Panc1 (cell line): ENCODE measurements around the gene IFIT3. TPM values are rescaled to one million over a fixed set of nuclear protein-coding genes. Genes with fewer than 3 reads are reported as not detected.

ENCODE experiments used
- ATAC-seq: fragments of 200-7000 bp; cut with Tn5 transposase; 2 replicates; pipeline ENCODE4 v1.9.1; 2020; ENCODE audit warnings: mild to moderate bottlenecking, moderate library complexity
- BruUV-seq: library from RNA; stranded (reverse); fragments of 400-500 nt; replicated peaks from 2 replicates; lab custom pipeline; 2021; lab: Mats Ljungman, UMichigan
- CTCF ChIA-PET: fragments of 300-600 bp; sonication (Branson Sonifier 250); formaldehyde crosslinking; loops from one replicate; lab custom pipeline; 2022; ENCODE audit warnings: antibody characterized with exemption; lab: Charles Lee
- POLR2A ChIA-PET: fragments of 300-600 bp; sonication (Branson Sonifier 250); formaldehyde crosslinking; loops from one replicate; lab custom pipeline; 2022; ENCODE audit warnings: antibody characterized with exemption; lab: Charles Lee
- DNase-seq: peaks from one replicate; pipeline ENCODE4 v3.0.0-alpha.2; 2010; ENCODE audit warnings: low read depth, low spot score
- H3K27ac ChIP-seq: 2 replicates; pipeline ENCODE4 v1.5.1; 2011; ENCODE audit warnings: mild to moderate bottlenecking, low read length, inconsistent platforms
- H3K27me3 ChIP-seq: fragments of 200-500 bp; sonication (Bioruptor generic); 2 replicates; pipeline ENCODE4 v1.6.0; 2014; ENCODE audit warnings: low read length, inconsistent platforms; ENCODE audit not compliant: control insufficient read depth, insufficient read depth
- H3K36me3 ChIP-seq: fragments of 200-500 bp; sonication (Bioruptor generic); 2 replicates; pipeline ENCODE4 v1.5.1; 2014; ENCODE audit warnings: inconsistent platforms, mild to moderate bottlenecking, low read length, moderate library complexity; ENCODE audit not compliant: control insufficient read depth, insufficient read depth
- H3K4me1 ChIP-seq: 2 replicates; pipeline ENCODE4 v1.5.1; 2011; ENCODE audit warnings: inconsistent platforms, mild to moderate bottlenecking, low read length, moderate library complexity; ENCODE audit not compliant: control insufficient read depth, insufficient read depth
- H3K4me3 ChIP-seq, 2 experiments: 2 replicates each; pipeline ENCODE4 v1.5.1; 2011 to 2012; ENCODE audit warnings: low read depth in 2 of 2, low read length in 2 of 2, mild to moderate bottlenecking in 2 of 2, inconsistent platforms in 1 of 2, moderate library complexity in 1 of 2
- H3K9me3 ChIP-seq: fragments of 200-500 bp; sonication (Bioruptor generic); 2 replicates; pipeline ENCODE4 v1.5.1; 2014; ENCODE audit warnings: low read depth, mild to moderate bottlenecking, inconsistent platforms, low read length, moderate library complexity; ENCODE audit not compliant: control insufficient read depth, insufficient read depth
- POLR2AphosphoS5 ChIP-seq: IDR thresholded peaks from 2 replicates; pipeline ENCODE4 v1.6.1; 2012; ENCODE audit warnings: mild to moderate bottlenecking, low read depth, low read length, moderate library complexity
- SIN3A ChIP-seq: IDR thresholded peaks from 2 replicates; pipeline ENCODE4 v1.6.1; 2012; ENCODE audit warnings: low read depth, mild to moderate bottlenecking, low read length, moderate library complexity, borderline replicate concordance; ENCODE audit not compliant: insufficient read depth
- TCF7L2 ChIP-seq: IDR thresholded peaks from 2 replicates; pipeline ENCODE4 v1.6.1; 2011; ENCODE audit warnings: mild to moderate bottlenecking, low read depth, low read length, inconsistent platforms
- in situ Hi-C: cut with HindIII; loops from 2 replicates; pipeline ENCODE4 v1.10.0; 2016; ENCODE audit warnings: low sequenced_read_pairs, low pct_unique_long_range_greater_than_20kb
- intact Hi-C: fragments of 100-400 bp; cut with micrococcal nuclease; formaldehyde crosslinking; loops from one replicate; pipeline ENCODE4 v1.10.0; 2022; ENCODE audit not compliant: unreplicated experiment
- total RNA-seq: library from RNA; stranded (reverse); gene quantifications from one replicate; pipeline ENCODE4 v1.2.1, GENCODE V29; 2021; ENCODE audit not compliant: unreplicated experiment
- TF ChIP-seq, protein P1 (sequence below), 2 experiments: IDR thresholded peaks; 2 replicates each; pipeline ENCODE4 v1.6.1; 2011 to 2012; ENCODE audit warnings: low read depth in 2 of 2, control low read depth in 1 of 2, low read length in 1 of 2, mild to moderate bottlenecking in 1 of 2, moderate library complexity in 1 of 2; ENCODE audit not compliant: insufficient read depth in 1 of 2
- TF ChIP-seq, protein P2 (sequence below): fragments of 450-650 bp; IDR thresholded peaks from 2 replicates; pipeline ENCODE4 v1.5.1; 2017; ENCODE audit warnings: mild to moderate bottlenecking

IFIT3 gene
- total RNA-seq, 1 experiment from 2014 or later, result 29.8 TPM

DNA sequence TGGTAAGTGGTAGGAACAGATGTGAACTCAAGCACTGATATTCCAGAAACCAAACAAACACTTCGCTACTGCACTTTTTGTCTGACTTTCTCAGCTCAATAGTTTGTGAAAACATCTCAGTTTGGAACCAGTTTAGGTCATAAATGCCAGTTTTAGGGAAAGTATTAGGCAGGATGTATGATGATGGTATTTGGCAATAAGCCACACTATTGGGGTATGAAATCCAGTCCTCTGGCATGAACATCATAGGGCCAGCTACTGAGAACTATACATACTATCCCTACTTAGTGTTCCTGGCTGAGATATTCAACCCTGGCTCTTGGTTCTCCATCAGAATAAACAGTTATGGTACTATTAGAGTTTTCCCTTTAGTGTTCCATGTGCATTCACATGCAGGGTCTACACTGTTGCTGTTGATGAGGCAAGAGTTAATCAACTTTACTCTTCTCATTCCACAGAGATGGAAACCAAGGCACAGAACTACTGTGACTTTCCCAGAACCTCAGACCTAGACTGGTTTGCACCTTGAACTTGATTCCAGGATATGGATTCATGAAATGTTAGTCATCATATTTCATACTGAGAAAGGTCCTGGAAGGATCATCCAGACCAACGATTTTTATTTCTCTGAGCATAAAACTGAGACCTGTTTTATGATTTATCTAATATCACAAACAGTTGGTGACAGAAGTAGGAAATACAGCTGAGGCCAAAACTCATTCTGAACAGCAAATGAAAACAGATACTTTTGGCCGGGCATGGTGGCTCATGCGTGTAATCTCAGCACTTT, 46.0 kb upstream of the IFIT3 start:
- no peaks in the 10 kb centered on the region for H3K36me3 ChIP-seq
- in situ Hi-C loops (no loop called here), intact Hi-C loops (no loop called here)
- BruUV-seq, result no TSS peak
- ChIA-PET POLR2A (interaction anchor here (0.5 kb wide), 1 partner anchor 98 kb away, joined by 3 read pairs; no protein-coding TSS in a partner anchor), CTCF (no interaction called here)
- no peak overlapping the region for H3K4me3 ChIP-seq
- peak overlapping the region; percentile 98 for H3K27ac ChIP-seq
- TF ChIP-seq SIN3A, result no peak
- no peak for TF ChIP-seq POLR2AphosphoS5
- TF ChIP-seq, protein P1, sequence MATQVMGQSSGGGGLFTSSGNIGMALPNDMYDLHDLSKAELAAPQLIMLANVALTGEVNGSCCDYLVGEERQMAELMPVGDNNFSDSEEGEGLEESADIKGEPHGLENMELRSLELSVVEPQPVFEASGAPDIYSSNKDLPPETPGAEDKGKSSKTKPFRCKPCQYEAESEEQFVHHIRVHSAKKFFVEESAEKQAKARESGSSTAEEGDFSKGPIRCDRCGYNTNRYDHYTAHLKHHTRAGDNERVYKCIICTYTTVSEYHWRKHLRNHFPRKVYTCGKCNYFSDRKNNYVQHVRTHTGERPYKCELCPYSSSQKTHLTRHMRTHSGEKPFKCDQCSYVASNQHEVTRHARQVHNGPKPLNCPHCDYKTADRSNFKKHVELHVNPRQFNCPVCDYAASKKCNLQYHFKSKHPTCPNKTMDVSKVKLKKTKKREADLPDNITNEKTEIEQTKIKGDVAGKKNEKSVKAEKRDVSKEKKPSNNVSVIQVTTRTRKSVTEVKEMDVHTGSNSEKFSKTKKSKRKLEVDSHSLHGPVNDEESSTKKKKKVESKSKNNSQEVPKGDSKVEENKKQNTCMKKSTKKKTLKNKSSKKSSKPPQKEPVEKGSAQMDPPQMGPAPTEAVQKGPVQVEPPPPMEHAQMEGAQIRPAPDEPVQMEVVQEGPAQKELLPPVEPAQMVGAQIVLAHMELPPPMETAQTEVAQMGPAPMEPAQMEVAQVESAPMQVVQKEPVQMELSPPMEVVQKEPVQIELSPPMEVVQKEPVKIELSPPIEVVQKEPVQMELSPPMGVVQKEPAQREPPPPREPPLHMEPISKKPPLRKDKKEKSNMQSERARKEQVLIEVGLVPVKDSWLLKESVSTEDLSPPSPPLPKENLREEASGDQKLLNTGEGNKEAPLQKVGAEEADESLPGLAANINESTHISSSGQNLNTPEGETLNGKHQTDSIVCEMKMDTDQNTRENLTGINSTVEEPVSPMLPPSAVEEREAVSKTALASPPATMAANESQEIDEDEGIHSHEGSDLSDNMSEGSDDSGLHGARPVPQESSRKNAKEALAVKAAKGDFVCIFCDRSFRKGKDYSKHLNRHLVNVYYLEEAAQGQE (IDR thresholded peaks at IDR 0.05; ENCODE audit: insufficient read depth in 1 of 2, low read depth in 2 of 2, low read length in 1 of 2), result no peak
- no peaks in the 10 kb centered on the region for H3K9me3 ChIP-seq
- H3K4me1 ChIP-seq, result peaks cover 60% of the 10 kb centered on the region
- H3K27me3 ChIP-seq, result no peaks in the 10 kb centered on the region
- no peak for ATAC-seq
- DNase-seq, result no peak

DNA sequence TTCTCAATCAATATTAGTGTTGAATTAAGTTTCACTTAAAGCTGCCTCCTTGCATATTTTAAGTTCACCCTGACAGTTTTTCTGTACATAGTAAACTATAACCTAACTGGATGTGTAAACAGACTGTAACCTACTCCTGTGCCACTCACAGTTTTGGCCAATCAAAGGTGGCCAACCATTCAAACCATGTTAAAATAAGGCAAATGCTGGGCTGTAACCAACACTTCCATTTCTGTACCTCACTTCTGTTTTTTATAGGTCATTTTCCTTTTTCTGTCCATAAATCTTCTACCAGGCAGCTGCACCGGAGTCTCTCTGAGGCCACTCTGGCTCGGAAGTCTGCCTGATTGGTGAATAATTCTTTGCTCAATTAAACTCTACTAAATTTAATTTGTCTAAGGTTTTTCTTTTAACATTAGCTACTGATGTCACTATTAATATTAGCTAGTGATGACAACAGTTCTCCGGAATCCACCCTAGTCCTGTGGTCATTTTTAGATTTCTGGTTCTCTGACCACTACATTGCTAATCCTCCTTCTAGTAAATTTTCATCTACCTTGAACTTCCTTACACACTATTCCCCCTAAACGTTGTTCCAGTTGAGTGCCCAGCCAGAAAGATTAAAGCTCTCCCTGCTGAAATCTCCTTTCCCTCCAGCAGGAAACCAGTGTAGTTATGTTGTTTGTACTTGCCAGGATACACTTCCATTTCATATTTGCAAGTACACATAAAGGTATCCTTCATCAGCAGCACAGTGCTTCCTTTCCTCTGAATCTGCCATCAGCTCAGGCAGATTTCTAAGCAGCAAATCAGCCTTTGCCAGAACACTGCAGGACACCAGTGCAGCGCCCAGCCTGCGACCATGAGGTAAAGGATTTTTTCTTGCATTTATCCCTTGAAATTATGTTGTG, 44.5 kb upstream of the IFIT3 start:
- H3K4me3 ChIP-seq, result peak overlapping the region; percentile 9 to 31
- no peaks in the 10 kb centered on the region for H3K9me3 ChIP-seq
- in situ Hi-C loops, result no loop called here
- ChIA-PET POLR2A (no interaction called here), CTCF (interaction anchor here (0.5 kb wide), 1 partner anchor 249 kb away, joined by 3 read pairs; no protein-coding TSS in a partner anchor)
- H3K27ac ChIP-seq, result peak overlapping the region; percentile 98
- TF ChIP-seq, protein P2, sequence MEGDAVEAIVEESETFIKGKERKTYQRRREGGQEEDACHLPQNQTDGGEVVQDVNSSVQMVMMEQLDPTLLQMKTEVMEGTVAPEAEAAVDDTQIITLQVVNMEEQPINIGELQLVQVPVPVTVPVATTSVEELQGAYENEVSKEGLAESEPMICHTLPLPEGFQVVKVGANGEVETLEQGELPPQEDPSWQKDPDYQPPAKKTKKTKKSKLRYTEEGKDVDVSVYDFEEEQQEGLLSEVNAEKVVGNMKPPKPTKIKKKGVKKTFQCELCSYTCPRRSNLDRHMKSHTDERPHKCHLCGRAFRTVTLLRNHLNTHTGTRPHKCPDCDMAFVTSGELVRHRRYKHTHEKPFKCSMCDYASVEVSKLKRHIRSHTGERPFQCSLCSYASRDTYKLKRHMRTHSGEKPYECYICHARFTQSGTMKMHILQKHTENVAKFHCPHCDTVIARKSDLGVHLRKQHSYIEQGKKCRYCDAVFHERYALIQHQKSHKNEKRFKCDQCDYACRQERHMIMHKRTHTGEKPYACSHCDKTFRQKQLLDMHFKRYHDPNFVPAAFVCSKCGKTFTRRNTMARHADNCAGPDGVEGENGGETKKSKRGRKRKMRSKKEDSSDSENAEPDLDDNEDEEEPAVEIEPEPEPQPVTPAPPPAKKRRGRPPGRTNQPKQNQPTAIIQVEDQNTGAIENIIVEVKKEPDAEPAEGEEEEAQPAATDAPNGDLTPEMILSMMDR, result no peak
- TF ChIP-seq, protein P1 (IDR thresholded peaks at IDR 0.05; ENCODE audit: insufficient read depth in 1 of 2, low read depth in 2 of 2, low read length in 1 of 2), result no peak
- no peak for TF ChIP-seq POLR2AphosphoS5
- no peak for TF ChIP-seq TCF7L2
- intact Hi-C loops, result no loop called here
- H3K4me1 ChIP-seq, result peaks cover 48% of the 10 kb centered on the region
- H3K27me3 ChIP-seq, result no peaks in the 10 kb centered on the region
- no peak for DNase-seq
- H3K36me3 ChIP-seq, result no peaks in the 10 kb centered on the region
- ATAC-seq, result peak; percentile 57
- BruUV-seq, result no TSS peak
